ENCODE measurements around the gene GDF3.
"Not testable (repeated sequence)": the region's sequence is repeated elsewhere in the genome, so short reads cannot be mapped to it uniquely, and the experiment has no call there.

The GDF3 gene

GRCh38 chr12:7642876-7643309, 52.7 kb downstream of the GDF3 start:
- H3K27ac ChIP-seq = no peak overlapping the region
- TF ChIP-seq ZFX (IDR thresholded peaks at IDR 0.05; ENCODE audit: borderline replicate concordance) (no peak), CTCF (IDR thresholded peaks at IDR 0.05) (peak; percentile 87)

- no peak for TF ChIP-seq CTCF (IDR thresholded peaks at IDR 0.05)
- TF ChIP-seq ZFX (IDR thresholded peaks at IDR 0.05; ENCODE audit: borderline replicate concordance) = no peak
- H3K27ac ChIP-seq = no peak overlapping the region
These were observed 53.3 kb downstream of the GDF3 start for GRCh38 chr12:7642287-7642686.

GRCh38 chr12:7640123-7640995, 55.2 kb downstream of the GDF3 start:
- not testable (repeated sequence) for H3K27ac ChIP-seq

All from 22Rv1 (cell line).